SK-N-SH treated with all-trans-retinoic acid at 6 μM for 48 hours (cell line): ENCODE data around the gene CXCR6.

Experiments used
- ATAC-seq: fragments of 200-7000 bp; cut with Tn5 transposase; 3 replicates; pipeline ENCODE4 v1.9.1; 2020; ENCODE audit warnings: mild to moderate bottlenecking, moderate library complexity
- ARNTL ChIP-seq: fragments of 450-650 bp; formaldehyde crosslinking; IDR thresholded peaks from 2 replicates; pipeline ENCODE4 v1.5.0; 2020; ENCODE audit warnings: low read depth, mild to moderate bottlenecking, moderate library complexity, borderline replicate concordance
- BACH2 ChIP-seq: fragments of 250-450 bp; sonication (Bioruptor Pico); IDR thresholded peaks from 2 replicates; pipeline ENCODE4 v1.9.0; 2021; ENCODE audit warnings: mild to moderate bottlenecking, borderline replicate concordance
- CSDC2 ChIP-seq: fragments of 250-450 bp; sonication (Bioruptor Pico); IDR thresholded peaks from 2 replicates; pipeline ENCODE4 v1.5.0; 2020; ENCODE audit warnings: mild to moderate bottlenecking, moderate library complexity
- ESRRG ChIP-seq: fragments of 250-450 bp; sonication (Bioruptor Pico); IDR thresholded peaks from 2 replicates; pipeline ENCODE4 v1.6.1; 2021; ENCODE audit warnings: mild to moderate bottlenecking
- GLIS3 ChIP-seq: fragments of 250-450 bp; sonication (Bioruptor Pico); IDR thresholded peaks from 2 replicates; pipeline ENCODE4 v1.5.0; 2020; ENCODE audit warnings: mild to moderate bottlenecking, moderate library complexity
- ISL1 ChIP-seq: fragments of 250-450 bp; sonication (Bioruptor Pico); IDR thresholded peaks from 2 replicates; pipeline ENCODE4 v2.1.2; 2022; ENCODE audit warnings: mild to moderate bottlenecking, moderate library complexity
- OSR1 ChIP-seq: fragments of 250-450 bp; sonication (Bioruptor Pico); IDR thresholded peaks from 2 replicates; pipeline ENCODE4 v1.8.0; 2022; ENCODE audit warnings: moderate library complexity, mild to moderate bottlenecking, inconsistent platforms
- PPARA ChIP-seq: fragments of 250-450 bp; sonication (Bioruptor Pico); IDR thresholded peaks from 2 replicates; pipeline ENCODE4 v1.5.0; 2020; ENCODE audit warnings: mild to moderate bottlenecking, borderline replicate concordance
- RARB ChIP-seq: fragments of 250-450 bp; sonication (Bioruptor Pico); IDR thresholded peaks from 2 replicates; pipeline ENCODE4 v1.8.0; 2021; ENCODE audit warnings: mild to moderate bottlenecking, moderate library complexity
- SNAI2 ChIP-seq: fragments of 250-450 bp; sonication (Bioruptor Pico); IDR thresholded peaks from 2 replicates; pipeline ENCODE4 v1.5.0; 2020; ENCODE audit warnings: mild to moderate bottlenecking, moderate library complexity
- TCF4 ChIP-seq: fragments of 250-450 bp; sonication (Bioruptor Pico); IDR thresholded peaks from 2 replicates; pipeline ENCODE4 v1.8.0; 2021; ENCODE audit warnings: mild to moderate bottlenecking, moderate library complexity, borderline replicate concordance
- TOX ChIP-seq: fragments of 250-450 bp; sonication (Bioruptor Pico); IDR thresholded peaks from 2 replicates; pipeline ENCODE4 v1.8.0; 2021; ENCODE audit warnings: mild to moderate bottlenecking, moderate library complexity, borderline replicate concordance
- ZC3H10 ChIP-seq: fragments of 250-450 bp; sonication (Bioruptor Pico); IDR thresholded peaks from 2 replicates; pipeline ENCODE4 v1.5.1; 2021; ENCODE audit warnings: mild to moderate bottlenecking, moderate library complexity
- ZFP3 ChIP-seq: fragments of 250-450 bp; sonication (Bioruptor Pico); IDR thresholded peaks from 2 replicates; pipeline ENCODE4 v1.5.0; 2020; ENCODE audit warnings: mild to moderate bottlenecking, moderate library complexity
- ZFP30 ChIP-seq: fragments of 450-650 bp; formaldehyde crosslinking; IDR thresholded peaks from 2 replicates; pipeline ENCODE4 v1.5.0; 2022; ENCODE audit warnings: mild to moderate bottlenecking, moderate library complexity
- ZNF565 ChIP-seq: fragments of 450-650 bp; formaldehyde crosslinking; conservative IDR thresholded peaks from 2 replicates; pipeline ENCODE4 v1.5.0; 2020; ENCODE audit warnings: low read depth, mild to moderate bottlenecking, moderate library complexity
- ZNF70 ChIP-seq: fragments of 450-650 bp; formaldehyde crosslinking; IDR thresholded peaks from 2 replicates; pipeline ENCODE4 v1.5.0; 2020; ENCODE audit warnings: mild to moderate bottlenecking, moderate library complexity
- ZNF8 ChIP-seq: fragments of 450-650 bp; formaldehyde crosslinking; IDR thresholded peaks from 2 replicates; pipeline ENCODE4 v1.5.0; 2020; ENCODE audit warnings: mild to moderate bottlenecking, moderate library complexity
- TF ChIP-seq, protein P1 (sequence below): fragments of 250-450 bp; sonication (Bioruptor Pico); IDR thresholded peaks from 2 replicates; pipeline ENCODE4 v1.8.0; 2020; ENCODE audit warnings: mild to moderate bottlenecking, moderate library complexity, borderline replicate concordance
- TF ChIP-seq, protein P2 (sequence below): fragments of 250-450 bp; sonication (Bioruptor Pico); IDR thresholded peaks from 2 replicates; pipeline ENCODE4 v1.8.0; 2021; ENCODE audit warnings: low read depth, mild to moderate bottlenecking, moderate library complexity, borderline replicate concordance
- TF ChIP-seq, protein P3 (sequence below): fragments of 250-450 bp; sonication (Bioruptor Pico); IDR thresholded peaks from 2 replicates; pipeline ENCODE4 v1.5.1; 2021; ENCODE audit warnings: mild to moderate bottlenecking, moderate library complexity
- TF ChIP-seq, protein P4 (sequence below): fragments of 250-450 bp; sonication (Bioruptor Pico); IDR thresholded peaks from 2 replicates; pipeline ENCODE4 v1.5.1; 2020; ENCODE audit warnings: low read depth, mild to moderate bottlenecking, moderate library complexity

CXCR6 gene

DNA sequence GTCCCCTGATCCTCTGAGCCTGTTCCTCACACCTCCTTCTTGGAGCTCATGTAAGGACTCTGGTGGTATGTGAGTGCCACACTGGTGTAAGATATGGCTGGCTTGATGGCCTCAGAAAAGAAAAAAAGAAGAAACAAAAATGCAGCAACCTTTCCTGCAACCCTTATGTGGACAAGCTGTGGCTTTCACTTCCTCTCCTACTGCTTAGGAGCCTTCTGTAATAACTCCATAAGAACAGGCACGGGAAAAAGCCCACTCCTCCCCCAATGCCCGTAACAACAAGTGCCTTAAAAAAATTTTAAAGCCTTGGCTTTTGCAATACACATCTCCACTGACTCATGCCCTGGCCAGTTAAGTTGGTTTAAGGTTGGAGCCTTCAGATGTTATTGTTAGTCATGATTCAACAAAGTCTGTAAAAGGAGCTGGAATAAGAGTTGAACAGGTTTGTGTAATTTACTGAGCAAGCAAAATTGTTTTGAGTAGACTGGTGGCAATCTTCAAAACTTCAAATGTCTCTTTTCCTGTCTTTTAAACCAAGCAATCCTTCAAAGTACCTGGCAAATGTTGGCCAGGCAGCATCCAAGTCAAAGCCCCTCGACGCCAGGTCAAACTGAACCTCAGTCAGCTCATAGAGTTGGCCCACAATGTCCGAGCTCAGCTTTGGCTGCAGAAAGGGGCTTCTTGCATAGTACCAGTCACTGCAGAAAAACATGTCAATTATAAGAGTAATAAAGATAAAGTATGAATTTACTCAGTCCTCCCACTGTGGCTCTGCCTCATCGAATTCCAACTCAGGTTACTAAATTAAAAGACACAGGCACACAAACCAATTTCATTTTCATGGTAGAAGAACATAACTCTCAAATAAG is 29.5 kb downstream of the CXCR6 start:
- TF ChIP-seq TOX (no peak), ISL1 (CRISPR knock-in tag) (0 out of 2 replicates have a peak, but pooled peaks have one; percentile 25), PPARA (no peak), GLIS3 (CRISPR knock-in tag) (no peak)
- TF ChIP-seq, protein P1, sequence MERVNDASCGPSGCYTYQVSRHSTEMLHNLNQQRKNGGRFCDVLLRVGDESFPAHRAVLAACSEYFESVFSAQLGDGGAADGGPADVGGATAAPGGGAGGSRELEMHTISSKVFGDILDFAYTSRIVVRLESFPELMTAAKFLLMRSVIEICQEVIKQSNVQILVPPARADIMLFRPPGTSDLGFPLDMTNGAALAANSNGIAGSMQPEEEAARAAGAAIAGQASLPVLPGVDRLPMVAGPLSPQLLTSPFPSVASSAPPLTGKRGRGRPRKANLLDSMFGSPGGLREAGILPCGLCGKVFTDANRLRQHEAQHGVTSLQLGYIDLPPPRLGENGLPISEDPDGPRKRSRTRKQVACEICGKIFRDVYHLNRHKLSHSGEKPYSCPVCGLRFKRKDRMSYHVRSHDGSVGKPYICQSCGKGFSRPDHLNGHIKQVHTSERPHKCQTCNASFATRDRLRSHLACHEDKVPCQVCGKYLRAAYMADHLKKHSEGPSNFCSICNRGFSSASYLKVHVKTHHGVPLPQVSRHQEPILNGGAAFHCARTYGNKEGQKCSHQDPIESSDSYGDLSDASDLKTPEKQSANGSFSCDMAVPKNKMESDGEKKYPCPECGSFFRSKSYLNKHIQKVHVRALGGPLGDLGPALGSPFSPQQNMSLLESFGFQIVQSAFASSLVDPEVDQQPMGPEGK (CRISPR knock-in tag) = no peak
- peak; percentile 62 for ATAC-seq

DNA sequence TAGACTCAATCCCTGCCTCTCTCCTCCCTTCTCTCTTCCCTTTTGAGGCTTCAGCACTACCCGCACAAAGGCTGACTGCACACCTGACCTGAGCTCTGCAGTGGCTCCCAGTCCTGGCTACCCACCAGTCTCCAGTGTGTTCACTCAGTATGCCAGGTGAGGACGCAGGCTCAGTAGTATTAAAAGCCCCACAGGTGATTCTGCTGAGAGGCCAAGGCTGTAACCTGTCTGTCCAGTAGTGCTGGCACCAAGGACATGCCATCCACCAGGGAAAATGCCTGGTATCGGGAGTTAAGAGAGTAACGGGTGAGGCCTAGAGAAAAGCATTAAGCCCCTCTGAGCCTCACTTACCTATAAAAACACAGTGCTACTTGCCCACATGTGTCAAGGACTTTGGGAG is 31.4 kb downstream of the CXCR6 start:
- no peak for ATAC-seq
- TF ChIP-seq ZNF8 (CRISPR knock-in tag) (no peak), TCF4 (CRISPR knock-in tag) (no peak), CSDC2 (CRISPR knock-in tag) (no peak), BACH2 (CRISPR knock-in tag) (no peak), ISL1 (CRISPR knock-in tag) (no peak), ZFP3 (no peak), ZC3H10 (CRISPR knock-in tag) (no peak), PPARA (no peak), ESRRG (CRISPR knock-in tag) (no peak), ZFP30 (CRISPR knock-in tag) (no peak), OSR1 (CRISPR knock-in tag) (no peak), SNAI2 (CRISPR knock-in tag) (no peak), ZNF565 (CRISPR knock-in tag) (no peak), ZNF70 (CRISPR knock-in tag) (no peak), ARNTL (no peak), RARB (CRISPR knock-in tag) (no peak)
- TF ChIP-seq, protein P2, sequence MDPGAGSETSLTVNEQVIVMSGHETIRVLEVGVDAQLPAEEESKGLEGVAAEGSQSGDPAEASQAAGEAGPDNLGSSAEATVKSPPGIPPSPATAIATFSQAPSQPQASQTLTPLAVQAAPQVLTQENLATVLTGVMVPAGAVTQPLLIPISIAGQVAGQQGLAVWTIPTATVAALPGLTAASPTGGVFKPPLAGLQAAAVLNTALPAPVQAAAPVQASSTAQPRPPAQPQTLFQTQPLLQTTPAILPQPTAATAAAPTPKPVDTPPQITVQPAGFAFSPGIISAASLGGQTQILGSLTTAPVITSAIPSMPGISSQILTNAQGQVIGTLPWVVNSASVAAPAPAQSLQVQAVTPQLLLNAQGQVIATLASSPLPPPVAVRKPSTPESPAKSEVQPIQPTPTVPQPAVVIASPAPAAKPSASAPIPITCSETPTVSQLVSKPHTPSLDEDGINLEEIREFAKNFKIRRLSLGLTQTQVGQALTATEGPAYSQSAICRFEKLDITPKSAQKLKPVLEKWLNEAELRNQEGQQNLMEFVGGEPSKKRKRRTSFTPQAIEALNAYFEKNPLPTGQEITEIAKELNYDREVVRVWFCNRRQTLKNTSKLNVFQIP (CRISPR knock-in tag) = no peak
- TF ChIP-seq, protein P3, sequence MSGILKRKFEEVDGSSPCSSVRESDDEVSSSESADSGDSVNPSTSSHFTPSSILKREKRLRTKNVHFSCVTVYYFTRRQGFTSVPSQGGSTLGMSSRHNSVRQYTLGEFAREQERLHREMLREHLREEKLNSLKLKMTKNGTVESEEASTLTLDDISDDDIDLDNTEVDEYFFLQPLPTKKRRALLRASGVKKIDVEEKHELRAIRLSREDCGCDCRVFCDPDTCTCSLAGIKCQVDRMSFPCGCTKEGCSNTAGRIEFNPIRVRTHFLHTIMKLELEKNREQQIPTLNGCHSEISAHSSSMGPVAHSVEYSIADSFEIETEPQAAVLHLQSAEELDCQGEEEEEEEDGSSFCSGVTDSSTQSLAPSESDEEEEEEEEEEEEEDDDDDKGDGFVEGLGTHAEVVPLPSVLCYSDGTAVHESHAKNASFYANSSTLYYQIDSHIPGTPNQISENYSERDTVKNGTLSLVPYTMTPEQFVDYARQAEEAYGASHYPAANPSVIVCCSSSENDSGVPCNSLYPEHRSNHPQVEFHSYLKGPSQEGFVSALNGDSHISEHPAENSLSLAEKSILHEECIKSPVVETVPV (CRISPR knock-in tag) = no peak
- TF ChIP-seq, protein P1 (CRISPR knock-in tag) = no peak
- TF ChIP-seq, protein P4, sequence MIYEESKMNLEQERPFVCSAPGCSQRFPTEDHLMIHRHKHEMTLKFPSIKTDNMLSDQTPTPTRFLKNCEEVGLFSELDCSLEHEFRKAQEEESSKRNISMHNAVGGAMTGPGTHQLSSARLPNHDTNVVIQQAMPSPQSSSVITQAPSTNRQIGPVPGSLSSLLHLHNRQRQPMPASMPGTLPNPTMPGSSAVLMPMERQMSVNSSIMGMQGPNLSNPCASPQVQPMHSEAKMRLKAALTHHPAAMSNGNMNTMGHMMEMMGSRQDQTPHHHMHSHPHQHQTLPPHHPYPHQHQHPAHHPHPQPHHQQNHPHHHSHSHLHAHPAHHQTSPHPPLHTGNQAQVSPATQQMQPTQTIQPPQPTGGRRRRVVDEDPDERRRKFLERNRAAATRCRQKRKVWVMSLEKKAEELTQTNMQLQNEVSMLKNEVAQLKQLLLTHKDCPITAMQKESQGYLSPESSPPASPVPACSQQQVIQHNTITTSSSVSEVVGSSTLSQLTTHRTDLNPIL = no peak

DNA sequence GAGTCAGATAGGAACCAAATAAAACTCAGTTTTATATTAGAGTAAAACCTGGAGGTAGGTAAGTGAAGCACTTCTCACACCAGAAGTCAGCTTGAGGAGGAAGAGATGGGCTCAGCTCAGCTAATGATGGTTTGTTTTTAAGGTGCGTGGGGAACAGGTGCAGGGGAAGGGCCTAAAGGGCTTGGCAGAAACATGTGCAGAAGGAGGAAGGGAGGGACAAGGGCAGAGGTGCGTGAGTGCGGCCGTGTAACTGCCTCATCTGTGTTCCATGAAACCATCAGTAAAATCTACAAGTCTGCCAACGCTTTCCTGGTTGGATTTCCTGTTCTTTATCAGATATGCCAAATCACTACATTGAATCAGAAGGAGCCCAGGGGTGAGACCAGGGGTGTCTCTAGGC is 32.4 kb downstream of the CXCR6 start:
- no peak for TF ChIP-seq BACH2 (CRISPR knock-in tag)
- TF ChIP-seq, protein P2 (CRISPR knock-in tag) = no peak
- TF ChIP-seq TCF4 (CRISPR knock-in tag) = no peak
- no peak for TF ChIP-seq CSDC2 (CRISPR knock-in tag)
- no peak for ATAC-seq
